GM11168 (cell line): ENCODE data around the gene CRYGS.
"Not testable (repeated sequence)": the region's sequence is repeated elsewhere in the genome, so short reads cannot be mapped to it uniquely, and the experiment has no call there.

ENCODE experiments used
- in situ Hi-C: fragments of 300-500 bp; cut with MboI; formaldehyde crosslinking; loops from one replicate; pipeline ENCODE4 v1.12.0; 2022; ENCODE audit warnings: low sequenced_read_pairs; ENCODE audit not compliant: unreplicated experiment

Gene CRYGS

GRCh38 chr3:186564586-186564985 is 20.4 kb upstream of the CRYGS start:
- in situ Hi-C loops = no loop called here

GRCh38 chr3:186552408-186553031 is 8.3 kb upstream of the CRYGS start:
- in situ Hi-C loops = loop anchor here (5.0 kb wide), 1 partner anchor 570 kb away; no protein-coding TSS in a partner anchor

- in situ Hi-C loops = loop anchor here (5.0 kb wide), 1 partner anchor 569 kb away; no protein-coding TSS in a partner anchor
Measured at GRCh38 chr3:186551387-186551786, 7.2 kb upstream of the CRYGS start.

- in situ Hi-C loops = loop anchor here (5.0 kb wide), 1 partner anchor 292 kb away; no protein-coding TSS in a partner anchor
Measured at GRCh38 chr3:186549497-186549896, 5.3 kb upstream of the CRYGS start.

- in situ Hi-C loops = no loop called here
Measured at GRCh38 chr3:186540835-186541226, 3.3 kb downstream of the CRYGS start.

- in situ Hi-C loops = no loop called here
Measured at GRCh38 chr3:186540221-186540834, 3.9 kb downstream of the CRYGS start.

- in situ Hi-C loops = no loop called here
Measured at GRCh38 chr3:186538779-186539178, 5.4 kb downstream of the CRYGS start.

- in situ Hi-C loops = no loop called here
Measured at GRCh38 chr3:186536883-186537844, 7.0 kb downstream of the CRYGS start.

- in situ Hi-C loops = no loop called here
Measured at GRCh38 chr3:186534113-186534669, 10.0 kb downstream of the CRYGS start.

- in situ Hi-C loops = no loop called here
Measured at GRCh38 chr3:186532598-186533072, 11.5 kb downstream of the CRYGS start.

GRCh38 chr3:186531694-186532093 is 12.5 kb downstream of the CRYGS start:
- in situ Hi-C loops = not testable (repeated sequence)

GRCh38 chr3:186530415-186530814 is 13.8 kb downstream of the CRYGS start:
- in situ Hi-C loops = no loop called here

GRCh38 chr3:186529201-186529999 is 14.8 kb downstream of the CRYGS start:
- in situ Hi-C loops = no loop called here

- in situ Hi-C loops = no loop called here
Measured at GRCh38 chr3:186526256-186526606, 17.9 kb downstream of the CRYGS start.

GRCh38 chr3:186525369-186526255 is 18.6 kb downstream of the CRYGS start:
- in situ Hi-C loops = no loop called here

GRCh38 chr3:186524616-186525015 is 19.6 kb downstream of the CRYGS start:
- in situ Hi-C loops = no loop called here

GRCh38 chr3:186523434-186523833 is 20.7 kb downstream of the CRYGS start:
- in situ Hi-C loops = no loop called here

GRCh38 chr3:186523022-186523421 is 21.2 kb downstream of the CRYGS start:
- in situ Hi-C loops = no loop called here
